OCI-LY7 (cell line): ENCODE measurements around the gene LRP2.

Experiments
- CTCF ChIP-seq: fragments of 200-600 bp; sonication (generic); conservative IDR thresholded peaks from 2 replicates; pipeline ENCODE4 v1.5.1; 2014; ENCODE audit warnings: mild to moderate bottlenecking, antibody characterized with exemption, low read length, moderate library complexity, mixed read lengths
- EZH2phosphoT487 ChIP-seq: fragments of 200-600 bp; sonication (generic); IDR thresholded peaks from 2 replicates; pipeline ENCODE4 v1.6.1; 2018; ENCODE audit warnings: low read depth, borderline replicate concordance, mild to moderate bottlenecking, mixed run types, antibody characterized with exemption, low read length, moderate library complexity, mixed read lengths

GRCh38 chr2:169091761-169092519 is 270.4 kb downstream of the LRP2 start:
- no peak for TF ChIP-seq CTCF
- TF ChIP-seq EZH2phosphoT487, result no peak
